ENCODE data around the gene ZPBP.

ZPBP gene

GRCh38 chr7:49911909-49912308 is 181.1 kb downstream of the ZPBP start:
- Histone ChIP-seq H4K20me1 (ENCODE audit: insufficient read depth, low read length, poor library complexity, severe bottlenecking) (no peaks in the 10 kb centered on the region), H3K27me3 (ENCODE audit: insufficient read depth, low read length, poor library complexity, severe bottlenecking) (no peaks in the 10 kb centered on the region), H3K4me3 (ENCODE audit: low read length, poor library complexity, severe bottlenecking) (no peak overlapping the region), H3F3A (ENCODE audit: low read depth) (no peaks in the 10 kb centered on the region), H3K36me3 (ENCODE audit: insufficient read depth, low read length) (no peaks in the 10 kb centered on the region), H3K4me1 (ENCODE audit: insufficient read depth, low read length, poor library complexity, severe bottlenecking) (no peaks in the 10 kb centered on the region), H3K4me2 (ENCODE audit: low read depth, low read length, poor library complexity, severe bottlenecking) (no peak overlapping the region), H3K9me2 (replicated peaks; ENCODE audit: low read depth, low read length) (no peaks in the 10 kb centered on the region; the same call in none of the 2 replicates), H2AFZ (ENCODE audit: low read length) (no peak overlapping the region), H3K9me3 (ENCODE audit: insufficient read depth, low read depth, low read length) (no peaks in the 10 kb centered on the region), H3K79me2 (ENCODE audit: insufficient read depth, low read length) (no peaks in the 10 kb centered on the region), H3K9ac (ENCODE audit: low read depth, low read length, poor library complexity, severe bottlenecking) (no peak overlapping the region)
- TF ChIP-seq CTCF (conservative IDR thresholded peaks at IDR 0.05; ENCODE audit: low read length) (no peak), EZH2phosphoT487 (IDR thresholded peaks at IDR 0.05; ENCODE audit: borderline replicate concordance) (no peak)

GRCh38 chr7:49894543-49894942 is 198.5 kb downstream of the ZPBP start:
- H3K36me3 ChIP-seq (ENCODE audit: insufficient read depth, low read length), result no peaks in the 10 kb centered on the region
- no peak overlapping the region for H3K9ac ChIP-seq (ENCODE audit: low read depth, low read length, poor library complexity, severe bottlenecking)
- H2AFZ ChIP-seq (ENCODE audit: low read length), result no peak overlapping the region
- H3K9me2 ChIP-seq (replicated peaks; ENCODE audit: low read depth, low read length), result no peaks in the 10 kb centered on the region
- no peaks in the 10 kb centered on the region for H3K27me3 ChIP-seq (ENCODE audit: insufficient read depth, low read length, poor library complexity, severe bottlenecking)
- no peaks in the 10 kb centered on the region for H3K79me2 ChIP-seq (ENCODE audit: insufficient read depth, low read length)
- no peaks in the 10 kb centered on the region for H3F3A ChIP-seq (ENCODE audit: low read depth)
- H3K4me2 ChIP-seq (ENCODE audit: low read depth, low read length, poor library complexity, severe bottlenecking), result no peak overlapping the region
- no peaks in the 10 kb centered on the region for H3K4me1 ChIP-seq (ENCODE audit: insufficient read depth, low read length, poor library complexity, severe bottlenecking)
- H3K4me3 ChIP-seq (ENCODE audit: low read length, poor library complexity, severe bottlenecking), result no peak overlapping the region
- no peaks in the 10 kb centered on the region for H4K20me1 ChIP-seq (ENCODE audit: insufficient read depth, low read length, poor library complexity, severe bottlenecking)
- TF ChIP-seq CTCF (conservative IDR thresholded peaks at IDR 0.05; ENCODE audit: low read length) (no peak), EZH2phosphoT487 (IDR thresholded peaks at IDR 0.05; ENCODE audit: borderline replicate concordance) (no peak)
- no peaks in the 10 kb centered on the region for H3K9me3 ChIP-seq (ENCODE audit: insufficient read depth, low read depth, low read length)

GRCh38 chr7:49893131-49893530 is 199.9 kb downstream of the ZPBP start:
- no peak overlapping the region for H3K4me2 ChIP-seq (ENCODE audit: low read depth, low read length, poor library complexity, severe bottlenecking)

More at GRCh38 chr7:49893131-49893530, 199.9 kb downstream of the ZPBP start:
- Histone ChIP-seq H2AFZ (ENCODE audit: low read length) (no peak overlapping the region), H3K9me3 (ENCODE audit: insufficient read depth, low read depth, low read length) (no peaks in the 10 kb centered on the region), H3K4me1 (ENCODE audit: insufficient read depth, low read length, poor library complexity, severe bottlenecking) (no peaks in the 10 kb centered on the region), H3K4me3 (ENCODE audit: low read length, poor library complexity, severe bottlenecking) (no peak overlapping the region), H3F3A (ENCODE audit: low read depth) (no peaks in the 10 kb centered on the region), H3K9me2 (replicated peaks; ENCODE audit: low read depth, low read length) (no peaks in the 10 kb centered on the region), H3K9ac (ENCODE audit: low read depth, low read length, poor library complexity, severe bottlenecking) (no peak overlapping the region), H4K20me1 (ENCODE audit: insufficient read depth, low read length, poor library complexity, severe bottlenecking) (no peaks in the 10 kb centered on the region), H3K36me3 (ENCODE audit: insufficient read depth, low read length) (no peaks in the 10 kb centered on the region), H3K79me2 (ENCODE audit: insufficient read depth, low read length) (no peaks in the 10 kb centered on the region), H3K27me3 (ENCODE audit: insufficient read depth, low read length, poor library complexity, severe bottlenecking) (no peaks in the 10 kb centered on the region)
- TF ChIP-seq CTCF (conservative IDR thresholded peaks at IDR 0.05; ENCODE audit: low read length), result no peak
- no peak for TF ChIP-seq EZH2phosphoT487 (IDR thresholded peaks at IDR 0.05; ENCODE audit: borderline replicate concordance)

All from Loucy (cell line).